Subcutaneous adipose tissue (tissue), 4 donors: Measurements from ENCODE around the gene RHBDD2. TPM values are rescaled to one million over a fixed set of nuclear protein-coding genes. Genes with fewer than 3 reads are reported as not detected.

Source experiments
- CTCF ChIP-seq: fragments of 450-650 bp; IDR thresholded peaks from one replicate; pipeline ENCODE4 v1.5.1; 2016; ENCODE audit warnings: low read depth, mild to moderate bottlenecking, control low read depth, antibody characterized with exemption, moderate library complexity
- total RNA-seq, 4 donors: library from RNA; depleted of rRNA; stranded (reverse); fragments of >200 nt; gene quantifications; one replicate each; pipeline ENCODE4 v1.1.0, GENCODE V29; 2016

The RHBDD2 gene
- total RNA-seq, 4 donors from 2014 or later = 20.5 to 36.7 (median 26.2) TPM

GRCh38 chr7:75872073-75872782 lies 6.6 kb upstream of the RHBDD2 start:
- no peak for TF ChIP-seq CTCF

- no peak for TF ChIP-seq CTCF
Observed at GRCh38 chr7:75875113-75876080, 3.4 kb upstream of the RHBDD2 start.

- TF ChIP-seq CTCF = no peak
Observed at GRCh38 chr7:75876126-75876881, 2.5 kb upstream of the RHBDD2 start.

GRCh38 chr7:75878312-75878768 lies 494 bp upstream of the RHBDD2 start:
- no peak for TF ChIP-seq CTCF

- TF ChIP-seq CTCF = no peak
Observed at GRCh38 chr7:75879771-75880184, 944 bp downstream of the RHBDD2 start.

GRCh38 chr7:75880242-75880641 lies 1.4 kb downstream of the RHBDD2 start:
- TF ChIP-seq CTCF = no peak
